DOHH2 (cell line): Measurements from ENCODE around the gene ASXL2.

ENCODE experiments used
- CTCF ChIP-seq: fragments of 200-600 bp; sonication (generic); IDR thresholded peaks from one replicate; pipeline ENCODE4 v1.5.1; 2014; ENCODE audit warnings: antibody characterized with exemption, mild to moderate bottlenecking, low read depth, low read length; ENCODE audit not compliant: poor library complexity, severe bottlenecking
- EZH2phosphoT487 ChIP-seq: fragments of 200-600 bp; sonication (generic); IDR thresholded peaks from 2 replicates; pipeline ENCODE4 v1.6.1; 2017; ENCODE audit warnings: borderline replicate concordance, mild to moderate bottlenecking, antibody characterized with exemption, low read length, moderate library complexity, mixed read lengths

- TF ChIP-seq CTCF = no peak
- TF ChIP-seq EZH2phosphoT487 = no peak
Observed at GRCh38 chr2:25816249-25816648, 62.0 kb downstream of the ASXL2 start.
